Keratinocyte (primary cell): ENCODE data around the gene ARID1B. TPM values are rescaled to one million over a fixed set of nuclear protein-coding genes. Genes with fewer than 3 reads are reported as not detected.

ENCODE experiments used
- DNase-seq: peaks from one replicate; pipeline ENCODE4 v3.0.0-alpha.2; 2011; ENCODE audit warnings: low read depth, missing footprints, low spot score
- FAIRE-seq: peaks from 2 replicates; lab custom pipeline; 2011; peaks lifted over from hg19 to GRCh38; lab: Jason Lieb, UNC
- H2AFZ ChIP-seq: 2 replicates; pipeline ENCODE4 v1.6.0; 2012; ENCODE audit warnings: low read length, control low read depth, inconsistent platforms; ENCODE audit not compliant: control insufficient read depth
- H3K27ac ChIP-seq: 2 replicates; pipeline ENCODE4 v1.5.1; 2011; ENCODE audit warnings: low read length; ENCODE audit not compliant: control insufficient read depth, insufficient read depth
- H3K27me3 ChIP-seq: 3 replicates; pipeline ENCODE4 v1.6.0; 2011; ENCODE audit warnings: low read length; ENCODE audit not compliant: control insufficient read depth, insufficient read depth; ENCODE audit errors: extremely low read depth
- H3K36me3 ChIP-seq, 2 experiments: 2 replicates in 1 of 2; 3 replicates in 1 of 2; pipeline ENCODE4 v1.5.1; 2011; ENCODE audit warnings: low read length in 2 of 2, mild to moderate bottlenecking in 1 of 2; ENCODE audit not compliant: control insufficient read depth in 2 of 2, insufficient read depth in 2 of 2; ENCODE audit errors: extremely low read depth in 1 of 2
- H3K4me1 ChIP-seq: 3 replicates; pipeline ENCODE4 v1.5.1; 2011; ENCODE audit warnings: low read length; ENCODE audit not compliant: control insufficient read depth, insufficient read depth; ENCODE audit errors: extremely low read depth
- H3K4me2 ChIP-seq: 3 replicates; pipeline ENCODE4 v1.6.0; 2011; ENCODE audit warnings: low read depth, low read length; ENCODE audit not compliant: control insufficient read depth, insufficient read depth; ENCODE audit errors: extremely low read depth
- H3K4me3 ChIP-seq, 3 experiments: fragments of 200-600 bp in 1 of 3; sonication (generic) in 1 of 3; 2 replicates in 2 of 3; 3 replicates in 1 of 3; pipeline ENCODE4 v1.5.1; 2011 to 2016; ENCODE audit warnings: low read length in 3 of 3, mild to moderate bottlenecking in 3 of 3, control low read depth in 2 of 3, inconsistent platforms in 1 of 3, low read depth in 1 of 3, mixed read lengths in 1 of 3, mixed run types in 1 of 3, moderate library complexity in 1 of 3; ENCODE audit not compliant: control insufficient read depth in 2 of 3, insufficient read depth in 2 of 3; ENCODE audit errors: extremely low read depth in 1 of 3
- H3K79me2 ChIP-seq: 2 replicates; pipeline ENCODE4 v1.6.0; 2012; ENCODE audit warnings: low read length; ENCODE audit not compliant: control insufficient read depth, insufficient read depth
- H3K9ac ChIP-seq: 3 replicates; pipeline ENCODE4 v1.6.0; 2011; ENCODE audit warnings: low read length; ENCODE audit not compliant: control insufficient read depth, insufficient read depth; ENCODE audit errors: extremely low read depth
- H3K9me1 ChIP-seq: 3 replicates; pipeline ENCODE4 v1.6.0; 2011; ENCODE audit warnings: low read length; ENCODE audit not compliant: control insufficient read depth, insufficient read depth; ENCODE audit errors: extremely low read depth
- H3K9me3 ChIP-seq: 2 replicates; pipeline ENCODE4 v1.5.1; 2012; ENCODE audit warnings: low read depth, low read length; ENCODE audit not compliant: control insufficient read depth
- H4K20me1 ChIP-seq: 3 replicates; pipeline ENCODE4 v1.6.0; 2011; ENCODE audit warnings: low read length; ENCODE audit not compliant: control insufficient read depth, insufficient read depth; ENCODE audit errors: extremely low read depth
- EZH2 ChIP-seq: IDR thresholded peaks from one replicate; pipeline ENCODE4 v1.6.1; 2012; ENCODE audit warnings: inconsistent platforms, mild to moderate bottlenecking, low read length, moderate library complexity
- dilution Hi-C: fragments of 300-500 bp; cut with MboI; formaldehyde crosslinking; loops from one replicate; pipeline ENCODE4 v1.7.0; 2020; ENCODE audit warnings: low sequenced_read_pairs; ENCODE audit not compliant: extremely low pct_ligation_motif_present
- polyA plus RNA-seq, 5 experiments: library from polyadenylated mRNA; depleted of rRNA in 3 of 5; stranded (reverse) in 3 of 5; stranded (forward) in 1 of 5; unstranded in 1 of 5; fragments of >200 nt; gene quantifications; 1 replicate in 1 of 5; 2 replicates in 3 of 5; 3 replicates in 1 of 5; pipeline versions ENCODE4 v1.2.1 to v1.2.3, GENCODE V29; 2011 to 2012; ENCODE audit warnings: missing spikeins in 2 of 5, low read depth in 1 of 5, low replicate concordance in 1 of 5
- TF ChIP-seq, protein P1 (sequence below), 3 experiments: IDR thresholded peaks in 1 of 3; conservative IDR thresholded peaks in 1 of 3; optimal IDR thresholded peaks in 1 of 3; 2 replicates in 2 of 3; 3 replicates in 1 of 3; pipeline versions ENCODE3 to v1.5.1; 2011; ENCODE audit warnings: low read length in 3 of 3, mild to moderate bottlenecking in 3 of 3, moderate library complexity in 2 of 3, control low read depth in 1 of 3, inconsistent platforms in 1 of 3; ENCODE audit not compliant: insufficient read depth in 2 of 3; ENCODE audit errors: extremely low read depth in 1 of 3

The ARID1B gene
- polyA plus RNA-seq, 1 donor (not counting 4 experiments of a cell fraction or from before 2014, with no cell fraction given) = 14.9 TPM

DNA sequence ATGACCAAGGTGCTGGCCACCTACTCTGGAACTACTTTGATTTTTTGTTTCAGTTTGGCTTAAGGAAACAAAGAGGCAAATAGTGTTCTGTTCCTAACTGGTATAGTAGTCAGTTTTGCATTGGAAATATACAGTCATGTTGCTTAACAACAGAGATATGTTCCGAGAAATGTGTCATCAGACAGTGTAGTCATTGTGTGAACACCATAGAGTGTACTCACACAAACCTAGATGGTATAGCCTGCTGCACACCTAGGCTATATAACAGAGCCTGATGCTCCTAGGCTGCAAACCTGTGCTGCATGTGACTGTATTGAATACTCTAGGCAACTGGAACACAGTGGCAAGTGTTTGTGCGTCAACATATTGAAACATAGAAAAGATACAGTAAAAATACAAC, 80.4 kb downstream of the ARID1B start:
- Histone ChIP-seq H2AFZ (no peak overlapping the region), H3K9me1 (no peaks in the 10 kb centered on the region), H3K36me3 (no peaks in the 10 kb centered on the region), H3K4me1 (no peaks in the 10 kb centered on the region), H3K4me2 (peak overlapping the region; percentile 1), H3K9me3 (no peaks in the 10 kb centered on the region), H3K9ac (peak overlapping the region; percentile 8), H4K20me1 (no peaks in the 10 kb centered on the region), H3K79me2 (peaks cover 77% of the 10 kb centered on the region), H3K4me3 (no peak overlapping the region), H3K27me3 (no peaks in the 10 kb centered on the region), H3K27ac (peak overlapping the region; percentile 22)
- TF ChIP-seq, protein P1, sequence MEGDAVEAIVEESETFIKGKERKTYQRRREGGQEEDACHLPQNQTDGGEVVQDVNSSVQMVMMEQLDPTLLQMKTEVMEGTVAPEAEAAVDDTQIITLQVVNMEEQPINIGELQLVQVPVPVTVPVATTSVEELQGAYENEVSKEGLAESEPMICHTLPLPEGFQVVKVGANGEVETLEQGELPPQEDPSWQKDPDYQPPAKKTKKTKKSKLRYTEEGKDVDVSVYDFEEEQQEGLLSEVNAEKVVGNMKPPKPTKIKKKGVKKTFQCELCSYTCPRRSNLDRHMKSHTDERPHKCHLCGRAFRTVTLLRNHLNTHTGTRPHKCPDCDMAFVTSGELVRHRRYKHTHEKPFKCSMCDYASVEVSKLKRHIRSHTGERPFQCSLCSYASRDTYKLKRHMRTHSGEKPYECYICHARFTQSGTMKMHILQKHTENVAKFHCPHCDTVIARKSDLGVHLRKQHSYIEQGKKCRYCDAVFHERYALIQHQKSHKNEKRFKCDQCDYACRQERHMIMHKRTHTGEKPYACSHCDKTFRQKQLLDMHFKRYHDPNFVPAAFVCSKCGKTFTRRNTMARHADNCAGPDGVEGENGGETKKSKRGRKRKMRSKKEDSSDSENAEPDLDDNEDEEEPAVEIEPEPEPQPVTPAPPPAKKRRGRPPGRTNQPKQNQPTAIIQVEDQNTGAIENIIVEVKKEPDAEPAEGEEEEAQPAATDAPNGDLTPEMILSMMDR (optimal IDR thresholded peaks at IDR 0.05 in 1 of 3, IDR thresholded peaks at IDR 0.05 in 1 of 3, conservative IDR thresholded peaks at IDR 0.05 in 1 of 3; ENCODE audit: extremely low read depth in 1 of 3, insufficient read depth in 2 of 3, low read length in 3 of 3) = no peak
- TF ChIP-seq EZH2 = no peak
- dilution Hi-C loops = no loop called here
- DNase-seq (no peak), FAIRE-seq (no peak)

GRCh38 chr6:156859686-156860085, 82.5 kb downstream of the ARID1B start:
- H3K79me2 ChIP-seq = peaks cover 69% of the 10 kb centered on the region

More at GRCh38 chr6:156859686-156860085, 82.5 kb downstream of the ARID1B start:
- no peaks in the 10 kb centered on the region for H4K20me1 ChIP-seq
- H2AFZ ChIP-seq = no peak overlapping the region
- H3K4me2 ChIP-seq = no peak overlapping the region
- no peak overlapping the region for H3K27ac ChIP-seq
- FAIRE-seq (no peak), DNase-seq (no peak)
- dilution Hi-C loops = no loop called here
- no peak overlapping the region for H3K4me3 ChIP-seq
- H3K9me1 ChIP-seq = no peaks in the 10 kb centered on the region
- H3K36me3 ChIP-seq = no peaks in the 10 kb centered on the region
- TF ChIP-seq, protein P1 (optimal IDR thresholded peaks at IDR 0.05 in 1 of 3, IDR thresholded peaks at IDR 0.05 in 1 of 3, conservative IDR thresholded peaks at IDR 0.05 in 1 of 3; ENCODE audit: extremely low read depth in 1 of 3, insufficient read depth in 2 of 3, low read length in 3 of 3) = no peak
- TF ChIP-seq EZH2 = no peak
- H3K9ac ChIP-seq = no peak overlapping the region
- no peaks in the 10 kb centered on the region for H3K4me1 ChIP-seq
- no peaks in the 10 kb centered on the region for H3K27me3 ChIP-seq
- H3K9me3 ChIP-seq = no peaks in the 10 kb centered on the region
